ENCODE measurements around the gene MAP1B.

MAP1B gene

GRCh38 chr5:72067682-72068470, 39.4 kb upstream of the MAP1B start:
- DNase-seq (ENCODE audit: low read depth) = peak; percentile 92
- TF ChIP-seq CTCF (conservative IDR thresholded peaks at IDR 0.05; ENCODE audit: low read length) = 0 out of 2 replicates have a peak, but pooled peaks have one; percentile 10
- H3K4me3 ChIP-seq (ENCODE audit: low read length) = no peak overlapping the region

- H3K4me3 ChIP-seq (ENCODE audit: low read length) = no peak overlapping the region
- no peak for TF ChIP-seq CTCF (conservative IDR thresholded peaks at IDR 0.05; ENCODE audit: low read length)
- no peak for DNase-seq (ENCODE audit: low read depth)
Measured at GRCh38 chr5:72070529-72070928, 36.7 kb upstream of the MAP1B start.

- TF ChIP-seq CTCF (conservative IDR thresholded peaks at IDR 0.05; ENCODE audit: low read length) = no peak
- H3K4me3 ChIP-seq (ENCODE audit: low read length) = no peak overlapping the region
- DNase-seq (ENCODE audit: low read depth) = no peak
Measured at GRCh38 chr5:72071906-72072305, 35.4 kb upstream of the MAP1B start.

GRCh38 chr5:72074251-72074650, 33.0 kb upstream of the MAP1B start:
- no peak for DNase-seq (ENCODE audit: low read depth)
- no peak overlapping the region for H3K4me3 ChIP-seq (ENCODE audit: low read length)
- no peak for TF ChIP-seq CTCF (conservative IDR thresholded peaks at IDR 0.05; ENCODE audit: low read length)

GRCh38 chr5:72075461-72075860, 31.8 kb upstream of the MAP1B start:
- DNase-seq (ENCODE audit: low read depth) = no peak
- no peak for TF ChIP-seq CTCF (conservative IDR thresholded peaks at IDR 0.05; ENCODE audit: low read length)

GRCh38 chr5:72076621-72077300, 30.5 kb upstream of the MAP1B start:
- no peak overlapping the region for H3K4me3 ChIP-seq (ENCODE audit: low read length)
- no peak for DNase-seq (ENCODE audit: low read depth)
- no peak for TF ChIP-seq CTCF (conservative IDR thresholded peaks at IDR 0.05; ENCODE audit: low read length)

More at GRCh38 chr5:72075461-72075860, 31.8 kb upstream of the MAP1B start:
- H3K4me3 ChIP-seq (ENCODE audit: low read length) = no peak overlapping the region

- H3K4me3 ChIP-seq (ENCODE audit: low read length) = no peak overlapping the region
- no peak for DNase-seq (ENCODE audit: low read depth)
- TF ChIP-seq CTCF (conservative IDR thresholded peaks at IDR 0.05; ENCODE audit: low read length) = no peak
Measured at GRCh38 chr5:72077390-72077789, 29.9 kb upstream of the MAP1B start.
